OCI-LY3 (cell line): ENCODE results near the gene USP31.

Experiments
- H2AFZ ChIP-seq: fragments of 200-600, 300-600 bp; shearing (Covaris generic); 2 replicates; pipeline ENCODE4 v1.6.0; 2014; ENCODE audit warnings: antibody characterized with exemption, low read depth, low read length
- H3K27ac ChIP-seq: fragments of 200-600, 300-600 bp; sonication (generic); 2 replicates; pipeline ENCODE4 v1.5.1; 2014; ENCODE audit warnings: mild to moderate bottlenecking, low read length, moderate library complexity, mixed read lengths
- H3K27me3 ChIP-seq: fragments of 200-600, 300-600 bp; sonication (generic); 2 replicates; pipeline ENCODE4 v1.6.1; 2014; ENCODE audit warnings: low read depth, low read length, mixed read lengths
- H3K36me3 ChIP-seq: fragments of 200-600, 300-600 bp; sonication (generic); replicated peaks from 2 replicates; pipeline ENCODE3; 2014; ENCODE audit warnings: low read depth, low read length, mixed read lengths
- H3K4me1 ChIP-seq: fragments of 300-600, 200-600 bp; sonication (generic); 2 replicates; pipeline ENCODE4 v1.6.1; 2014; ENCODE audit warnings: low read length, mixed read lengths
- H3K4me2 ChIP-seq: fragments of 200-600, 300-600 bp; sonication (generic); 2 replicates; pipeline ENCODE4 v1.6.1; 2014; ENCODE audit warnings: low read length, mixed read lengths
- H3K4me3 ChIP-seq: fragments of 300-600, 200-600 bp; sonication (generic); 2 replicates; pipeline ENCODE4 v1.5.1; 2014; ENCODE audit warnings: antibody characterized with exemption, mild to moderate bottlenecking, low read length, moderate library complexity
- H3K79me2 ChIP-seq: fragments of 300-600, 200-600 bp; shearing (Covaris generic); 2 replicates; pipeline ENCODE4 v1.6.1; 2014; ENCODE audit warnings: mild to moderate bottlenecking, low read length, mixed read lengths
- H3K9ac ChIP-seq: fragments of 300-600, 200-600 bp; shearing (Covaris generic); 2 replicates; pipeline ENCODE4 v1.6.0; 2014; ENCODE audit warnings: mild to moderate bottlenecking, low read length, moderate library complexity
- H3K9me3 ChIP-seq: fragments of 200-600, 300-600 bp; shearing (Covaris generic); 2 replicates; pipeline ENCODE4 v1.6.1; 2014; ENCODE audit warnings: low read length, mixed read lengths; ENCODE audit not compliant: insufficient read depth
- H4K20me1 ChIP-seq: fragments of 200-600, 300-600 bp; sonication (generic); 2 replicates; pipeline ENCODE4 v1.6.1; 2016; ENCODE audit warnings: low read length, mixed read lengths; ENCODE audit not compliant: insufficient read depth
- EZH2phosphoT487 ChIP-seq: fragments of 200-600 bp; shearing (Covaris generic); IDR thresholded peaks from 2 replicates; pipeline ENCODE4 v1.6.1; 2018; ENCODE audit warnings: antibody characterized with exemption, mixed run types, low read depth
- TF ChIP-seq, protein P1 (sequence below): fragments of 200-600, 300-600 bp; sonication (generic); IDR thresholded peaks from 2 replicates; pipeline ENCODE4 v1.5.1; 2014; ENCODE audit warnings: antibody characterized with exemption, low read length, low read depth

The USP31 gene

DNA sequence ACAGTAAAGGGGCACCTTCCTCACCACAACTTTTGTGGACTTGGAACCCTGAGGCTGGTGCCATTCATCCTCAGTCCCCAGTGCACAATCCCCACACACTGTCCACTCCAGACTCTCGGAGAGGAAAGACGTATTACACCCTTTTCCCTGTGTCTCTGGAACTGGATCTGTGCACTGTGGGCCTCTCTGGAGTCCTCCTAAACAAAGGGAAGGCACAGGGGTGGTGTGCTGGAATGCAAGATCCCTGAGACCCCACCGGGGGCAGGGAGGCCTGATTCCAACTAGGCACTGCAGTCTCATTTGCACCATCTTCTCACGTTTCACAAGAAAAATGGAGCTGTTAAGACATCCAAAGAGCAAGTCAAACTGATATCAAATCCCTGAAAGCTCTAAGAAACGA lies 89.8 kb downstream of the USP31 start:
- Histone ChIP-seq H3K4me3 (no peak overlapping the region), H3K4me1 (peaks cover 2% of the 10 kb centered on the region), H3K4me2 (no peak overlapping the region), H2AFZ (no peak overlapping the region), H4K20me1 (no peaks in the 10 kb centered on the region), H3K27me3 (no peaks in the 10 kb centered on the region), H3K79me2 (no peaks in the 10 kb centered on the region), H3K9ac (no peak overlapping the region), H3K9me3 (no peaks in the 10 kb centered on the region), H3K36me3 (no peaks in the 10 kb centered on the region), H3K27ac (no peak overlapping the region)
- TF ChIP-seq EZH2phosphoT487, result no peak
- TF ChIP-seq, protein P1, sequence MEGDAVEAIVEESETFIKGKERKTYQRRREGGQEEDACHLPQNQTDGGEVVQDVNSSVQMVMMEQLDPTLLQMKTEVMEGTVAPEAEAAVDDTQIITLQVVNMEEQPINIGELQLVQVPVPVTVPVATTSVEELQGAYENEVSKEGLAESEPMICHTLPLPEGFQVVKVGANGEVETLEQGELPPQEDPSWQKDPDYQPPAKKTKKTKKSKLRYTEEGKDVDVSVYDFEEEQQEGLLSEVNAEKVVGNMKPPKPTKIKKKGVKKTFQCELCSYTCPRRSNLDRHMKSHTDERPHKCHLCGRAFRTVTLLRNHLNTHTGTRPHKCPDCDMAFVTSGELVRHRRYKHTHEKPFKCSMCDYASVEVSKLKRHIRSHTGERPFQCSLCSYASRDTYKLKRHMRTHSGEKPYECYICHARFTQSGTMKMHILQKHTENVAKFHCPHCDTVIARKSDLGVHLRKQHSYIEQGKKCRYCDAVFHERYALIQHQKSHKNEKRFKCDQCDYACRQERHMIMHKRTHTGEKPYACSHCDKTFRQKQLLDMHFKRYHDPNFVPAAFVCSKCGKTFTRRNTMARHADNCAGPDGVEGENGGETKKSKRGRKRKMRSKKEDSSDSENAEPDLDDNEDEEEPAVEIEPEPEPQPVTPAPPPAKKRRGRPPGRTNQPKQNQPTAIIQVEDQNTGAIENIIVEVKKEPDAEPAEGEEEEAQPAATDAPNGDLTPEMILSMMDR, result no peak

DNA sequence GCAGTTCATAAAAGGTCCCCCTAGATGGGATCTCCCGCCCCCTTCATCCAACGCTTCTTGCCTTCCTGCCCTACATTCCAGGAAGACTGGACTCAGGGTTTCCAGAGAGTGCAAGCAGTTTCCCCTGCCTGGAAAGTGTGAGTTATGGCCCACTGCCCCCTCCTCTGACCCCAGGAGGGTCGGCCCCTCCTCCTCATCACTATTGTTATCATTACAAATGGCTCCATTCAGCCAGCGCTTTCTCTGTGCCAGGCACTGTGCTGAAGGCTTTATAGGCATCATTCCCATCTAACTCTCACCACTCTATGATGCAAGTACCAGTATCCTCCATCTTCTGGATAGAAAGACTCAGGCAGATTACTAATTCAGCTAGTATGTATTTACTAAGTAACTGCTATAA lies 90.7 kb downstream of the USP31 start:
- H3K4me1 ChIP-seq, result no peaks in the 10 kb centered on the region
- TF ChIP-seq EZH2phosphoT487, result no peak
- TF ChIP-seq, protein P1, result no peak
- 0 out of 2 replicates have a peak, but pooled peaks cover 1% of the 10 kb centered on the region for H3K27me3 ChIP-seq

DNA sequence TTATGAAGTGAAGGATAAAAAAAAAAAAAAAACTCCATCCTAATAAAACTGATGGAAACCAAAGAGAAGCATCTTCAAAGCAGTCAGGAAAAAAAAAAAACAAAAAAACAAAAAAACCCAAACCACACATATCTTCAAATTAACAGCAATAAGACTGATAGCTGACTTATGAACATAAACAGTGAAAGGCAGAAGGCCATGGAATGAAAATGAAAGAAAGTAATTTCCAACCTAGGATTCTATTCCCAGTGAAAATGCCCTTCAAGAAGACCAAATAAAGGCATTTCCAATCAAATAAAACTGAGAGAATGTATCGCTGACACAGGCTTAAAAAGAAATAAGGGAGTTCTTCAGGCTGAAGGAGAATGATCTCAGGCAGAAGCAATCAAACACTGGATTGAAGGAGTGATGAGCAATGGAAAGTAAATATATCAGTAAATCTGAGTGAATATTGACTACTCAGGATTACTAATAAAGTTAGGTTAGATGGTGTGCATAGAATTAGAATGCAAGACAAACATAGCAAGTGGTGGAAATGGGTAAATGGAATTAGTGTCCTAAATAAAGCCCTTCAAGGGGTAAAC lies 92.1 kb downstream of the USP31 start:
- TF ChIP-seq EZH2phosphoT487, result no peak
- TF ChIP-seq, protein P1, result no peak
- Histone ChIP-seq H3K27ac (no peak overlapping the region), H4K20me1 (no peaks in the 10 kb centered on the region), H3K27me3 (peaks cover 10% of the 10 kb centered on the region; the same call in 1 of the 2 replicates), H3K79me2 (no peaks in the 10 kb centered on the region), H3K9me3 (no peaks in the 10 kb centered on the region), H2AFZ (no peak overlapping the region), H3K4me1 (no peaks in the 10 kb centered on the region), H3K4me2 (no peak overlapping the region), H3K9ac (no peak overlapping the region), H3K4me3 (no peak overlapping the region), H3K36me3 (no peaks in the 10 kb centered on the region)

More for the DNA sequence above, 90.7 kb downstream of the USP31 start:
- no peaks in the 10 kb centered on the region for H3K9me3 ChIP-seq
- no peaks in the 10 kb centered on the region for H4K20me1 ChIP-seq
- H3K9ac ChIP-seq, result no peak overlapping the region
- no peak overlapping the region for H3K27ac ChIP-seq
- H3K4me3 ChIP-seq, result no peak overlapping the region
- no peaks in the 10 kb centered on the region for H3K36me3 ChIP-seq
- no peak overlapping the region for H2AFZ ChIP-seq
- no peak overlapping the region for H3K4me2 ChIP-seq
- H3K79me2 ChIP-seq, result no peaks in the 10 kb centered on the region

DNA sequence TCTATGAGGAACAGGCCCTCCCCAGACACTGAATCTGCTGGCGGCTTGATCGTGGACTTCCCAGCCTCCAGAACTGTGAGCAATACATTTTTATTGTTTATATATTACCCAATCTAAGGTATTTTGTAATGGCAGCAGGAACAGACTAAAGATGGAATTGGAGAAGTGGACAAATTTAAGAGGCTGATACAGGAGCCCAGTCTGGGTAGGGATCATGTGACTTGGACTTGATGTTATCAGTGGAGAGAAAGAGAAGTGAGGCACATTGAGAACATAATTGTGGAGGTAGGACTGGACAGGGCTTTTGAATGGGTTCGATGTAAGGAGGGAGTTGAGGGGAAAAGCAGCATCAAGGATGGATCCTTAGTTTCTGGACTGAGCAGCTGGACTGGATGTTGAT lies 93.8 kb downstream of the USP31 start:
- no peaks in the 10 kb centered on the region for H4K20me1 ChIP-seq
- TF ChIP-seq, protein P1, result no peak
- TF ChIP-seq EZH2phosphoT487, result no peak
- H3K36me3 ChIP-seq, result no peaks in the 10 kb centered on the region
- no peak overlapping the region for H3K27ac ChIP-seq
- no peaks in the 10 kb centered on the region for H3K9me3 ChIP-seq
- H2AFZ ChIP-seq, result no peak overlapping the region
- H3K4me2 ChIP-seq, result no peak overlapping the region
- H3K4me1 ChIP-seq, result no peaks in the 10 kb centered on the region
- H3K27me3 ChIP-seq, result peaks cover 10% of the 10 kb centered on the region; the same call in 1 of the 2 replicates
- no peak overlapping the region for H3K9ac ChIP-seq
- no peak overlapping the region for H3K4me3 ChIP-seq
- no peaks in the 10 kb centered on the region for H3K79me2 ChIP-seq
